Psoas muscle (tissue), 8 donors: ENCODE results near the gene WFDC12. TPM values are rescaled to one million over a fixed set of nuclear protein-coding genes. Genes with fewer than 3 reads are reported as not detected.

Experiments
- ATAC-seq, 4 donors: fragments of 200-7000 bp; cut with Tn5 transposase; one replicate each; pipeline ENCODE4 v1.9.1; 2020; ENCODE audit warnings: moderate library complexity in 3 of 4, mild to moderate bottlenecking in 2 of 4
- DNase-seq, 2 donors: peaks; one replicate each; pipeline ENCODE4 v3.0.0-alpha.2; 2020
- H3K27ac ChIP-seq: fragments of 200-600 bp; one replicate; pipeline ENCODE4 v1.8.0; 2022
- H3K27me3 ChIP-seq, 3 donors: fragments of 200-600 bp in 1 of 3; one replicate each; pipeline versions ENCODE4 v1.6.1 to v1.8.0; 2013 to 2022; ENCODE audit warnings: low read length in 2 of 3, mild to moderate bottlenecking in 2 of 3, moderate library complexity in 1 of 3; ENCODE audit not compliant: insufficient read depth in 3 of 3
- H3K36me3 ChIP-seq, 2 donors: fragments of 200-600 bp in 1 of 2; one replicate each; pipeline versions ENCODE4 v1.6.1 to v1.8.0; 2013 to 2022; ENCODE audit warnings: low read depth in 1 of 2, mild to moderate bottlenecking in 1 of 2, moderate library complexity in 1 of 2; ENCODE audit not compliant: insufficient read depth in 1 of 2
- H3K4me1 ChIP-seq: fragments of 200-600 bp; one replicate; pipeline ENCODE4 v1.8.0; 2022
- H3K4me3 ChIP-seq: fragments of 200-600 bp; one replicate; pipeline ENCODE4 v1.8.0; 2022; ENCODE audit warnings: mild to moderate bottlenecking
- H3K9me3 ChIP-seq: fragments of 200-600 bp; one replicate; pipeline ENCODE4 v1.8.0; 2022
- CTCF ChIP-seq: fragments of 200-600 bp; IDR thresholded peaks from one replicate; pipeline ENCODE4 v1.8.0; 2022; ENCODE audit warnings: antibody characterized with exemption
- WGBS, 3 donors: extraction: QIAGEN DNeasy Blood & Tissue Kit; methylation state at CpG; one replicate each; pipeline versions ENCODE4 v1.1.6 to v1.1.7; 2013; 5-methylcytosine and 5-hydroxymethylcytosine counted together
- intact Hi-C, 2 donors: fragments of 100-400 bp; cut with DNase I; formaldehyde crosslinking; loops; one replicate each; pipeline versions ENCODE4 v1.11.0 to v1.14.2; 2022
- polyA plus RNA-seq, 3 donors: library from polyadenylated mRNA; stranded (reverse); fragments of 200-250 nt; gene quantifications; one replicate each; pipeline ENCODE4 v1.2.3, GENCODE V29; 2013
- total RNA-seq, 4 donors: library from RNA; stranded (reverse); fragmentation: NEBNext Ultra II Directional in 2 of 4; extraction: Animal tissue kit (Norgen Biotek cat#: 25700) in 2 of 4; gene quantifications; one replicate each; pipeline versions ENCODE4 v1.2.1 to v1.2.4, GENCODE V29; 2021 to 2023
- donor health status: healthy with polysubstance abuse.
- donor health status: DM: no; HTN: no; CAD: no; lungs with moderate emphysema.
- donor health status: Bipolar disorder and iron deficiency.
- donor health status: healthy.
- donor health status: DM: yes; HTN: yes; CAD: no.
- donor health status: DM: no; HTN: no; CAD: no.
- donor health status: DM: no; HTN: no; CAD: no.
- donor health status: DM: yes; HTN: yes; CAD: no.

The WFDC12 gene
- total and polyA plus RNA-seq, 7 donors, result not detected

GRCh38 chr20:45113865-45114264 is 10.4 kb downstream of the WFDC12 start:
- intact Hi-C loops, result no loop called here
- Histone ChIP-seq H3K9me3 (no peaks in the 10 kb centered on the region), H3K36me3 (no peaks in the 10 kb centered on the region), H3K27me3 (peaks cover 0 to 21% (median 0%) of the 10 kb centered on the region in 3 donors), H3K4me3 (no peak overlapping the region), H3K27ac (no peak overlapping the region), H3K4me1 (no peaks in the 10 kb centered on the region)
- DNase-seq, result no peak
- WGBS, 3 donors, result 84 to 87% (median 86%) methylated on average over 3 of the region's 3 CpGs
- no peak for ATAC-seq
- no peak for TF ChIP-seq CTCF

GRCh38 chr20:45112754-45113153 is 11.5 kb downstream of the WFDC12 start:
- Histone ChIP-seq H3K36me3 (no peaks in the 10 kb centered on the region), H3K9me3 (no peaks in the 10 kb centered on the region), H3K27me3 (peaks cover 0 to 19% (median 0%) of the 10 kb centered on the region in 3 donors), H3K27ac (no peak overlapping the region), H3K4me1 (no peaks in the 10 kb centered on the region), H3K4me3 (no peak overlapping the region)
- ATAC-seq (no peak), DNase-seq (no peak)
- intact Hi-C loops, result no loop called here
- TF ChIP-seq CTCF, result no peak

- Histone ChIP-seq H3K9me3 (no peaks in the 10 kb centered on the region), H3K36me3 (no peaks in the 10 kb centered on the region), H3K27me3 (peaks cover 0 to 19% (median 0%) of the 10 kb centered on the region in 3 donors), H3K4me1 (no peaks in the 10 kb centered on the region), H3K27ac (no peak overlapping the region), H3K4me3 (no peak overlapping the region)
- DNase-seq, result no peak
- 37 to 44% (median 44%) methylated on average over 17 of the region's 17 CpGs for WGBS, 3 donors
- no peak for ATAC-seq
- peak; percentile 34 for TF ChIP-seq CTCF
- intact Hi-C loops, result no loop called here
Observed at GRCh38 chr20:45111799-45112471, 12.3 kb downstream of the WFDC12 start.

GRCh38 chr20:45111285-45111684 is 13.0 kb downstream of the WFDC12 start:
- Histone ChIP-seq H3K27me3 (peaks cover 0 to 19% (median 0%) of the 10 kb centered on the region in 3 donors), H3K4me3 (no peak overlapping the region), H3K4me1 (no peaks in the 10 kb centered on the region), H3K36me3 (no peaks in the 10 kb centered on the region), H3K9me3 (no peaks in the 10 kb centered on the region), H3K27ac (no peak overlapping the region)
- no peak for DNase-seq
- 43 to 44% (median 43%) methylated on average over 11 of the region's 11 CpGs for WGBS, 3 donors
- ATAC-seq, result no peak
- no peak for TF ChIP-seq CTCF
- intact Hi-C loops, result no loop called here

- no peak for TF ChIP-seq CTCF
- ATAC-seq (no peak), DNase-seq (no peak)
- Histone ChIP-seq H3K9me3 (no peaks in the 10 kb centered on the region), H3K4me1 (no peaks in the 10 kb centered on the region), H3K4me3 (no peak overlapping the region), H3K36me3 (no peaks in the 10 kb centered on the region), H3K27me3 (peaks cover 0 to 19% (median 0%) of the 10 kb centered on the region in 3 donors), H3K27ac (no peak overlapping the region)
- intact Hi-C loops, result no loop called here
- WGBS, 3 donors, result 72 to 84% (median 77%) methylated on average over 11 of the region's 11 CpGs
Observed at GRCh38 chr20:45110301-45110700, 14.0 kb downstream of the WFDC12 start.
